Colonic mucosa (tissue), 4 donors: Measurements from ENCODE around the gene SPOP. TPM values are rescaled to one million over a fixed set of nuclear protein-coding genes. Genes with fewer than 3 reads are reported as not detected.

Source experiments
- DNase-seq: peaks from one replicate; pipeline ENCODE4 v3.0.0-alpha.2; 2020
- H3K27ac ChIP-seq: fragments of 200-600 bp; one replicate; pipeline ENCODE4 v1.8.0; 2021
- H3K27me3 ChIP-seq: fragments of 200-600 bp; one replicate; pipeline ENCODE4 v1.8.0; 2021
- H3K36me3 ChIP-seq: fragments of 200-600 bp; one replicate; pipeline ENCODE4 v1.8.0; 2021
- H3K4me1 ChIP-seq: fragments of 200-600 bp; one replicate; pipeline ENCODE4 v1.8.0; 2021; ENCODE audit warnings: mild to moderate bottlenecking
- H3K4me3 ChIP-seq: fragments of 200-600 bp; one replicate; pipeline ENCODE4 v1.8.0; 2021
- H3K9ac ChIP-seq, 2 donors: one replicate each; pipeline ENCODE4 v1.7.0; 2013; ENCODE audit warnings: control low read depth in 2 of 2, low read depth in 2 of 2, low read length in 2 of 2
- H3K9me3 ChIP-seq: fragments of 200-600 bp; one replicate; pipeline ENCODE4 v1.8.0; 2021
- CTCF ChIP-seq: fragments of 200-600 bp; IDR thresholded peaks from one replicate; pipeline ENCODE4 v1.8.0; 2022; ENCODE audit warnings: antibody characterized with exemption, mild to moderate bottlenecking
- intact Hi-C: fragments of 100-400 bp; cut with DNase I; formaldehyde crosslinking; loops from one replicate; pipeline ENCODE4 v1.14.1; 2022
- total RNA-seq, 2 donors: library from RNA; stranded (reverse); fragmentation: NEBNext Ultra II Directional in 1 of 2; extraction: Animal tissue kit (Norgen Biotek cat#: 25700) in 1 of 2; gene quantifications; one replicate each; pipeline ENCODE4 v1.2.1, GENCODE V29; 2021
- donor health status: healthy.
- donor health status: DM: no; HTN: no; CAD: no.
- donor health status: DM: no; HTN: no; CAD: no.

The SPOP gene
- total RNA-seq, 2 donors from 2014 or later: 60.5 to 83.2 TPM

- no peak for TF ChIP-seq CTCF
- Histone ChIP-seq H3K9ac (no peak overlapping the region), H3K9me3 (no peaks in the 10 kb centered on the region), H3K36me3 (peaks cover 8% of the 10 kb centered on the region), H3K27ac (no peak overlapping the region), H3K4me3 (no peak overlapping the region), H3K4me1 (no peaks in the 10 kb centered on the region), H3K27me3 (no peaks in the 10 kb centered on the region)
- intact Hi-C loops: no loop called here
- no peak for DNase-seq
Observed at GRCh38 chr17:49700960-49701359, 23.1 kb upstream of the SPOP start.

GRCh38 chr17:49699966-49700575 is 22.2 kb upstream of the SPOP start:
- Histone ChIP-seq H3K4me1 (peaks cover 2% of the 10 kb centered on the region), H3K9me3 (no peaks in the 10 kb centered on the region), H3K27me3 (no peaks in the 10 kb centered on the region), H3K4me3 (no peak overlapping the region), H3K27ac (no peak overlapping the region), H3K36me3 (peaks cover 8% of the 10 kb centered on the region), H3K9ac (no peak overlapping the region)
- intact Hi-C loops: loop anchor here (10.0 kb wide), 1 partner anchor 155 kb away; no protein-coding TSS in a partner anchor
- DNase-seq: no peak
- TF ChIP-seq CTCF: no peak

- intact Hi-C loops: loop anchor here (10.0 kb wide), 1 partner anchor 157 kb away; no protein-coding TSS in a partner anchor
- H3K27ac ChIP-seq: no peak overlapping the region
- no peaks in the 10 kb centered on the region for H3K9me3 ChIP-seq
- no peak for TF ChIP-seq CTCF
- H3K36me3 ChIP-seq: peaks cover 4% of the 10 kb centered on the region
- H3K4me3 ChIP-seq: no peak overlapping the region
- no peaks in the 10 kb centered on the region for H3K27me3 ChIP-seq
- no peak for DNase-seq
- H3K9ac ChIP-seq: no peak overlapping the region
- peaks cover 4% of the 10 kb centered on the region for H3K4me1 ChIP-seq
Observed at GRCh38 chr17:49698005-49698404, 20.1 kb upstream of the SPOP start.

- no peak for TF ChIP-seq CTCF
- intact Hi-C loops: loop anchor here (10.0 kb wide), 1 partner anchor 159 kb away; no protein-coding TSS in a partner anchor
- peaks cover 4% of the 10 kb centered on the region for H3K4me1 ChIP-seq
- H3K36me3 ChIP-seq: peaks cover 4% of the 10 kb centered on the region
- no peak for DNase-seq
- H3K9me3 ChIP-seq: no peaks in the 10 kb centered on the region
- H3K9ac ChIP-seq: no peak overlapping the region
- H3K4me3 ChIP-seq: no peak overlapping the region
- H3K27me3 ChIP-seq: no peaks in the 10 kb centered on the region
- no peak overlapping the region for H3K27ac ChIP-seq
Observed at GRCh38 chr17:49696233-49696761, 18.4 kb upstream of the SPOP start.

- H3K9me3 ChIP-seq: no peaks in the 10 kb centered on the region
- no peak overlapping the region for H3K4me3 ChIP-seq
- TF ChIP-seq CTCF: no peak
- intact Hi-C loops: loop anchor here (1.0 to 10.0 kb wide), 2 partner anchors 127 to 159 kb away; no protein-coding TSS in a partner anchor
- H3K4me1 ChIP-seq: peaks cover 4% of the 10 kb centered on the region
- no peak overlapping the region for H3K9ac ChIP-seq
- H3K27ac ChIP-seq: no peak overlapping the region
- no peak for DNase-seq
- no peaks in the 10 kb centered on the region for H3K36me3 ChIP-seq
- no peaks in the 10 kb centered on the region for H3K27me3 ChIP-seq
Observed at GRCh38 chr17:49695698-49696232, 17.9 kb upstream of the SPOP start.
